Tibial nerve (tissue), 4 donors: ENCODE measurements around the gene ALK.

ENCODE experiments used
- EP300 ChIP-seq, 2 donors: sonication (generic); formaldehyde crosslinking; IDR thresholded peaks; one replicate each; pipeline ENCODE4 v1.6.1; 2017; ENCODE audit warnings: antibody characterized with exemption in 2 of 2, mild to moderate bottlenecking in 1 of 2
- POLR2A ChIP-seq, 2 donors: fragments of 450-650 bp; IDR thresholded peaks; one replicate each; pipeline ENCODE4 v1.6.1; 2017; ENCODE audit warnings: antibody characterized with exemption in 2 of 2, mild to moderate bottlenecking in 2 of 2, moderate library complexity in 2 of 2
- TF ChIP-seq, protein P1 (sequence below), 5 experiments: fragments of 200-600 bp in 3 of 5; fragments of 450-650 bp in 2 of 5; sonication (generic) in 3 of 5; IDR thresholded peaks; one replicate each; pipeline ENCODE4 v1.5.1; 2016 to 2019; ENCODE audit warnings: antibody characterized with exemption in 5 of 5, mild to moderate bottlenecking in 3 of 5, moderate library complexity in 2 of 5

DNA sequence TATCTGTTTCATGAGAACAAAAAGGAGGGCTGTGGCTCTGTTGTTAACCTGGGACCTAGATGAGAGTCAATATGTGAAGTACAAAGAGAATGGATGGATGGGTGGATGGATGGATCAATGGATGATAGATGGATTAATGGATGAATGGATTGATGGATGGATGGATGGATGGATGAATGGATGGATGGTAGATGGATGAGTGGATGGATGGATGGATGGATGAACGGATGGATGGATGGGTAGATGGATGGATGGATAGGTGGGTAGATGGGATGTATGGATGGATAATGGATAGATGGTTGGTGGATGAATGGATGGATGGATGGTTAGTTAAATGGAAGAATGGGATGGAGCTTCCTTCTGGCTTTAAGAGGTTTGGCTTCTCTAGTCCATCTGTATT, 396.7 kb downstream of the ALK start:
- TF ChIP-seq EP300 (IDR thresholded peaks at IDR 0.05) (no peak), POLR2A (IDR thresholded peaks at IDR 0.05) (no peak)
- TF ChIP-seq, protein P1, sequence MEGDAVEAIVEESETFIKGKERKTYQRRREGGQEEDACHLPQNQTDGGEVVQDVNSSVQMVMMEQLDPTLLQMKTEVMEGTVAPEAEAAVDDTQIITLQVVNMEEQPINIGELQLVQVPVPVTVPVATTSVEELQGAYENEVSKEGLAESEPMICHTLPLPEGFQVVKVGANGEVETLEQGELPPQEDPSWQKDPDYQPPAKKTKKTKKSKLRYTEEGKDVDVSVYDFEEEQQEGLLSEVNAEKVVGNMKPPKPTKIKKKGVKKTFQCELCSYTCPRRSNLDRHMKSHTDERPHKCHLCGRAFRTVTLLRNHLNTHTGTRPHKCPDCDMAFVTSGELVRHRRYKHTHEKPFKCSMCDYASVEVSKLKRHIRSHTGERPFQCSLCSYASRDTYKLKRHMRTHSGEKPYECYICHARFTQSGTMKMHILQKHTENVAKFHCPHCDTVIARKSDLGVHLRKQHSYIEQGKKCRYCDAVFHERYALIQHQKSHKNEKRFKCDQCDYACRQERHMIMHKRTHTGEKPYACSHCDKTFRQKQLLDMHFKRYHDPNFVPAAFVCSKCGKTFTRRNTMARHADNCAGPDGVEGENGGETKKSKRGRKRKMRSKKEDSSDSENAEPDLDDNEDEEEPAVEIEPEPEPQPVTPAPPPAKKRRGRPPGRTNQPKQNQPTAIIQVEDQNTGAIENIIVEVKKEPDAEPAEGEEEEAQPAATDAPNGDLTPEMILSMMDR (IDR thresholded peaks at IDR 0.05) = no peak
